HepG2 (cell line): Measurements from ENCODE around the gene RPS6KA2. TPM values are rescaled to one million over a fixed set of nuclear protein-coding genes. Genes with fewer than 3 reads are reported as not detected.

Experiments used
- ATF4 ChIP-seq, 2 experiments: fragments of 450-650 bp in 1 of 2; sonication (generic) in 1 of 2; formaldehyde crosslinking; IDR thresholded peaks; 2 replicates each; pipeline versions ENCODE4 v1.5.0 to v1.8.0; 2020 to 2022; ENCODE audit warnings: mild to moderate bottlenecking in 1 of 2, missing genetic modification reagents in 1 of 2
- CEBPZ ChIP-seq: IDR thresholded peaks from 2 replicates; pipeline ENCODE4 v1.6.1; 2012; ENCODE audit warnings: low read length, improper control_type of control experiment
- GRHL1 ChIP-seq: sonication (generic); formaldehyde crosslinking; conservative IDR thresholded peaks from 2 replicates; pipeline ENCODE4 v1.8.0; 2022; ENCODE audit warnings: missing genetic modification reagents
- HOXA3 ChIP-seq: sonication (generic); formaldehyde crosslinking; IDR thresholded peaks from 2 replicates; pipeline ENCODE4 v1.5.0; 2020; ENCODE audit warnings: missing genetic modification reagents
- IKZF5 ChIP-seq: IDR thresholded peaks from 2 replicates; pipeline ENCODE4 v1.6.1; 2018; ENCODE audit warnings: missing genetic modification reagents, mild to moderate bottlenecking, missing compliant biosample characterization
- JARID2 ChIP-seq: sonication (generic); formaldehyde crosslinking; IDR thresholded peaks from 2 replicates; pipeline ENCODE4 v1.8.1; 2023; ENCODE audit warnings: missing genetic modification reagents, inconsistent platforms; ENCODE audit not compliant: insufficient replicate concordance
- MYC ChIP-seq: sonication (generic); formaldehyde crosslinking; IDR thresholded peaks from 2 replicates; pipeline ENCODE4 v1.9.0; 2021; ENCODE audit warnings: missing genetic modification reagents, borderline replicate concordance
- RARA ChIP-seq: IDR thresholded peaks from 2 replicates; pipeline ENCODE4 v1.6.1; 2016; ENCODE audit warnings: missing genetic modification reagents, missing compliant biosample characterization
- RBAK ChIP-seq: sonication (generic); formaldehyde crosslinking; IDR thresholded peaks from 2 replicates; pipeline ENCODE4 v1.5.1; 2020; ENCODE audit warnings: mild to moderate bottlenecking, missing genetic modification reagents
- ZNF160 ChIP-seq: sonication (generic); formaldehyde crosslinking; IDR thresholded peaks from 2 replicates; pipeline ENCODE4 v1.8.0; 2022; ENCODE audit warnings: mild to moderate bottlenecking, inconsistent platforms, missing genetic modification reagents
- ZNF207 ChIP-seq: fragments of 450-650 bp; IDR thresholded peaks from 2 replicates; pipeline ENCODE4 v1.6.1; 2016; ENCODE audit warnings: antibody characterized with exemption, borderline replicate concordance
- ZNF367 ChIP-seq: sonication (generic); formaldehyde crosslinking; IDR thresholded peaks from 2 replicates; pipeline ENCODE4 v1.4.0; 2020; ENCODE audit warnings: missing genetic modification reagents, borderline replicate concordance
- ZNF713 ChIP-seq: sonication (generic); formaldehyde crosslinking; IDR thresholded peaks from 2 replicates; pipeline ENCODE4 v1.4.0; 2020; ENCODE audit warnings: mild to moderate bottlenecking, missing genetic modification reagents
- ZNF746 ChIP-seq: sonication (generic); formaldehyde crosslinking; IDR thresholded peaks from 2 replicates; pipeline ENCODE4 v1.8.0; 2022; ENCODE audit warnings: mild to moderate bottlenecking, missing genetic modification reagents
- polyA plus RNA-seq, 8 experiments: library from polyadenylated mRNA; depleted of rRNA in 3 of 8; stranded (reverse) in 7 of 8; unstranded in 1 of 8; fragments of >200 nt; fragmentation: Illumina TruSeq in 4 of 8; extraction: Trizol in 4 of 8; gene quantifications; 2 replicates each; pipeline versions ENCODE4 v1.2.1 to v1.2.3, GENCODE V29; 2011 to 2016; ENCODE audit warnings: low read depth in 4 of 8, missing spikeins in 1 of 8, mixed read lengths in 1 of 8; ENCODE audit not compliant: insufficient read depth in 1 of 8
- total RNA-seq, 5 experiments: library from RNA; depleted of rRNA; stranded (reverse); fragments of >200 nt; fragmentation: Illumina TruSeq; extraction: Trizol; gene quantifications; 2 replicates each; pipeline ENCODE4 v1.2.3, GENCODE V29; 2016; ENCODE audit warnings: low read depth in 1 of 5
- TF ChIP-seq, protein P1 (sequence below): sonication (generic); formaldehyde crosslinking; IDR thresholded peaks from 2 replicates; pipeline ENCODE4 v1.5.1; 2020; ENCODE audit warnings: missing genetic modification reagents, mild to moderate bottlenecking, borderline replicate concordance

Gene RPS6KA2
- total and polyA plus RNA-seq, 2 of the 13 experiments (the other 11 are each of a cell fraction or from before 2014, with no cell fraction given), result 0.22 to 0.38 TPM

GRCh38 chr6:166361077-166361429 is 266.0 kb downstream of the RPS6KA2 start (continued):
- TF ChIP-seq CEBPZ (no peak), JARID2 (CRISPR knock-in tag) (peak; percentile 91), RBAK (CRISPR knock-in tag) (peak; percentile 79; the same call in 1 of the 2 replicates), ZNF746 (CRISPR knock-in tag) (no peak), ATF4 (CRISPR knock-in tag; IDR thresholded peaks at IDR 0.05) (peak in 1 of 2 experiments; percentile 94; a peak in 2 of 4 replicates), ZNF207 (no peak), ZNF160 (peak; percentile 83; the same call in 1 of the 2 replicates), ZNF367 (0 out of 2 replicates have a peak, but pooled peaks have one; percentile 52), HOXA3 (peak; percentile 96), ZNF713 (CRISPR knock-in tag) (no peak), MYC (CRISPR knock-in tag) (peak; percentile 97), GRHL1 (no peak), IKZF5 (CRISPR knock-in tag) (peak; percentile 97), RARA (peak; percentile 97)
- TF ChIP-seq, protein P1, sequence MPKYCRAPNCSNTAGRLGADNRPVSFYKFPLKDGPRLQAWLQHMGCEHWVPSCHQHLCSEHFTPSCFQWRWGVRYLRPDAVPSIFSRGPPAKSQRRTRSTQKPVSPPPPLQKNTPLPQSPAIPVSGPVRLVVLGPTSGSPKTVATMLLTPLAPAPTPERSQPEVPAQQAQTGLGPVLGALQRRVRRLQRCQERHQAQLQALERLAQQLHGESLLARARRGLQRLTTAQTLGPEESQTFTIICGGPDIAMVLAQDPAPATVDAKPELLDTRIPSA (CRISPR knock-in tag), result no peak
